Fibroblast of upper back skin (primary cell): ENCODE data around the gene E2F2.
"Not testable (repeated sequence)": the region's sequence is repeated elsewhere in the genome, so short reads cannot be mapped to it uniquely, and the experiment has no call there.

ENCODE experiments used
- DNase-seq: peaks from one replicate; pipeline ENCODE4 v3.0.0-alpha.2; 2013

The E2F2 gene

GRCh38 chr1:23522244-23522982 is 8.6 kb downstream of the E2F2 start:
- no peak for DNase-seq

GRCh38 chr1:23521588-23521987 is 9.4 kb downstream of the E2F2 start:
- no peak for DNase-seq

GRCh38 chr1:23517581-23517980 is 13.5 kb downstream of the E2F2 start:
- no peak for DNase-seq

- no peak for DNase-seq
Observed at GRCh38 chr1:23515905-23516304, 15.1 kb downstream of the E2F2 start.

GRCh38 chr1:23514111-23514679 is 16.8 kb downstream of the E2F2 start:
- DNase-seq = no peak

GRCh38 chr1:23509896-23510295 is 21.1 kb downstream of the E2F2 start:
- no peak for DNase-seq

GRCh38 chr1:23506376-23507107 is 24.5 kb downstream of the E2F2 start:
- DNase-seq = no peak

- no peak for DNase-seq
Observed at GRCh38 chr1:23505851-23506250, 25.2 kb downstream of the E2F2 start.

- DNase-seq = not testable (repeated sequence)
Observed at GRCh38 chr1:23504156-23504555, 26.9 kb downstream of the E2F2 start.

- no peak for DNase-seq
Observed at GRCh38 chr1:23502951-23503350, 28.1 kb downstream of the E2F2 start.

- DNase-seq = no peak
Observed at GRCh38 chr1:23500466-23500865, 30.6 kb downstream of the E2F2 start.

- no peak for DNase-seq
Observed at GRCh38 chr1:23497777-23498439, 33.1 kb downstream of the E2F2 start.

GRCh38 chr1:23496490-23497181 is 34.4 kb downstream of the E2F2 start:
- DNase-seq = no peak

- not testable (repeated sequence) for DNase-seq
Observed at GRCh38 chr1:23494836-23495235, 36.2 kb downstream of the E2F2 start.

GRCh38 chr1:23492776-23493175 is 38.3 kb downstream of the E2F2 start:
- not testable (repeated sequence) for DNase-seq

GRCh38 chr1:23492132-23492720 is 38.8 kb downstream of the E2F2 start:
- no peak for DNase-seq

- no peak for DNase-seq
Observed at GRCh38 chr1:23489842-23490241, 41.2 kb downstream of the E2F2 start.

GRCh38 chr1:23485002-23485332 is 46.1 kb downstream of the E2F2 start:
- no peak for DNase-seq

- DNase-seq = peak; percentile 93
Observed at GRCh38 chr1:23484253-23485001, 46.6 kb downstream of the E2F2 start.

GRCh38 chr1:23483321-23484252 is 47.4 kb downstream of the E2F2 start, which contains the start of gene ASAP3:
Gene ASAP3, minus strand, starts transcription at chr1:23484179. Its CDS starts 46 bp downstream, at chr1:23484133.
- DNase-seq = peak; percentile 64

GRCh38 chr1:23481904-23482303 is 49.1 kb downstream of the E2F2 start:
- no peak for DNase-seq
